HTR-8/SVneo (cell line): ENCODE results near the gene SPRED3.
"Not testable (repeated sequence)": the region's sequence is repeated elsewhere in the genome, so short reads cannot be mapped to it uniquely, and the experiment has no call there.

Source experiments
- DNase-seq: peaks from one replicate; pipeline ENCODE4 v3.0.0; 2011; ENCODE audit warnings: low spot score, mixed read lengths; ENCODE audit not compliant: insufficient read length
- FAIRE-seq: peaks from 2 replicates; lab custom pipeline; 2011; peaks lifted over from hg19 to GRCh38; lab: Jason Lieb, UNC

The SPRED3 gene

DNA sequence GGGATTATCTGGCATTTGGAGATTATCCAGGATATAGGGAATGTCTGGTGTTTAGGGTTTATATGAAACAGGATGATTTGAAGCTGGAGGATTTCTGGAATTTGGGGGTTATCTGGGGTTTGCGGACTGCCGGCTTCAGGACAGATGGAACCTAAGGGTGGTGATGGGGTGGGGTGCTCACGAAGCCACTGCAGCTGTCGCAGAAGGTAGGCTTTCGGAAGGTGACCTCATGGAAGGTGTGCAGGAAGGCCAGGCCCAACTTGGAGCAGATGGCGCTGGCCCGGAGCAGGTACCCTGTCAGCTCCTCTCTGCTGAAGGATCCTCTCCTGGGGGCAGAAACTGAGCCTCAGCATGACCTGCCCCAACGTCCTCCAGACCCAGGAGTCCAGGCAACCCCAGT is 24.0 kb downstream of the SPRED3 start:
- no peak for DNase-seq
- FAIRE-seq = no peak

DNA sequence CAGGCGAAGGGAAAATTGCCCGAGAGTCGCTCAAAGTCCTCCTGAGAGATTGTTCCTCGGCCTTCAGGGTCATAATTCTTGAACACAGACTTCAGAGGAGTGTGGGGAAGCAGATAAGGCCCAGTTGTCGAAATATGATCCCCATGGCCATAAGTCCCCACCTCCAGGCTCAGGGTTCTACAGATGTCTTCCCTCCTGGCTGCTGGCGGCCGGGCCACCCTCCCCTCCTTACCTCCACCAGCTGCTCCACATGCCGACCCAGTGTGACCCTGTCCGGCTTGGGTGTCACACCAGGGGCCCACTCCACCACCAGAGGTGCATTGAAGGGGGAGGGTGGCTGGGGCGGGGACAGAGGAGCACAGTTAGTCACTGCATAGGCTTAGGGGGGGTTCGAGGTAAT is 24.5 kb downstream of the SPRED3 start:
- no peak for FAIRE-seq
- DNase-seq = no peak

DNA sequence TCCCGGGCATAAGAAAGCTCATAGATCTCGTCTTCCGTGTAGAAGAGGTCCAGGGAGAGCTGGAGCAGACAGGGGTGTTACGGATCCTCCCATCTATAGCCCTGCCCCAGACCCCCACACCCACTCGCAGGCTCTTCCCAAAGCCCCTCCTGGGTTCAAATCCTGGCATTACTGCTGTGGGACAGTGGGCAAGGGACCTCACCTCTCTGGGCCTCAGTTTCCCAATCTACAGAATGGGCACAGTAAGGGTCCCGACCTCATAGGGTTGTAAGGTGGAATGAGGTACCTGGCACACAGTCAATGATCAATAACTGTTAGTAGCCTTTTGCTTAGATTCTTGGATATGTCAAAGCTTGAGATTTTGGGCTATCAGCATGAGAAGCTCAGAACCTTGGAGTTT is 24.9 kb downstream of the SPRED3 start:
- DNase-seq (no peak), FAIRE-seq (no peak)

DNA sequence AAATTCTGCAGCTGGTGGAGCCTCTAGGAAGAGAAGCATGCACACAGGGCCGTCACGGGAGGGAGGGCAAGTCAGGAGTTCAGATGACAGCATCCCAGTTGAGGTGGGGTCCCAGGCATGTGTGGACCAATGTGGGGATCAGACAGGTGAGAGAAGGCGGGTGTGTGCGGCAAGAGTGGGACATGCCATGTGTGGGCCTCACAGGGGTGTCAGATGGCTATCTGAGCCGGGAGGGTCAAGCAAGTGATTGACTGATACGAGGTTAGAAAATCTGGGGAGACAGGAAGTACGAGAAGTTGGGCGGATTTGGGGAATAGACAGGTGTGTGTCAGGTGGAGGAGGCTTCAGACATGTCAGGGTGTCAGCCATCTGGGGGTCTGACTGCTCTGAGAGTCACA is 28.6 kb downstream of the SPRED3 start:
- DNase-seq = no peak
- FAIRE-seq = no peak

DNA sequence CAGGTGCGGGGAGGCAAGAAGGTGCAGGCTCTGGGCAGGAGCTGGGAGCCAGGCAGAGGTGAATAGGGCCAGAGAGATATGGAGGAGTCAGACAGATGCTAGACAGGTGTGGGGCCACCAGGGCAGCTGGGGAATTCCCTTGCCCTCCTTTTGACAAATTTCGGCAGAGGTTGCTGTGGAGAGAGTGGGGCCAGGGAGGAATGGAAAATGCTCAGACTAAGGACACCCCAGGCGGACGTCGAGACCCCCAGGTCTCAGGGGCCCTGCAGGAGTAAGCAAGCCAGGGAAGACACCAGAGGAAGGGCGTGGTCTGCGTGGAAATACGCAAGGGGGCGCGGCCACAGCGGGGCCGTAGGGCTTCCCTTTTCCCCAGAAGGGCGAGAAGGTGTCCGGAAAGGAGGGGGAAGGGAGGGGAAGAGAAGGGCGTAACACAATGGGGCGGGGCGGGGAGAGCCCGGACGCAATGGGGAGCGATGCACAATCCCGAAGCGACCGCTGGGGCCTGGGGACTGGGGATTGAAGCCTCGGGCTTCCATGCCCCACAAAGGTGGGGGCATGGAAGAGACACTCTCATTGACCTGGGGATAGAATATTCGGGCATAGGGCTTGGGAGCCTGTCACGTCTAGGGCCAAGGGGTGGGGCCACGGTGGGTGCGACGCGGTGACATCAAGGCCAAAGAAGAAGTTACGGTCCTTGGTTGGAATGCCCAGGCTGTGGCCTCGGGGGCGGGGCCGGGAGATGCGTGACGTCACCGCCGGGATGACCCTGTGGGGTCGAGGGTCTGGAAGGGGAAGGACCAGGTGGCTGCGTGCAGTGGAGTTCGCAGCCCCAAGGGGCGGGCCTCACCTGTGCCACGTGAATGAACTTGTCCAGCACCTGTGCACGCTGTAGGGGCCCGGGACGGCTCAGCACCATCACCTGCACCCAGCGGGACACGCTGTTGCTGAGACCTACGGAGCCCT is 29.3 kb downstream of the SPRED3 start:
- DNase-seq (no peak), FAIRE-seq (no peak)

DNA sequence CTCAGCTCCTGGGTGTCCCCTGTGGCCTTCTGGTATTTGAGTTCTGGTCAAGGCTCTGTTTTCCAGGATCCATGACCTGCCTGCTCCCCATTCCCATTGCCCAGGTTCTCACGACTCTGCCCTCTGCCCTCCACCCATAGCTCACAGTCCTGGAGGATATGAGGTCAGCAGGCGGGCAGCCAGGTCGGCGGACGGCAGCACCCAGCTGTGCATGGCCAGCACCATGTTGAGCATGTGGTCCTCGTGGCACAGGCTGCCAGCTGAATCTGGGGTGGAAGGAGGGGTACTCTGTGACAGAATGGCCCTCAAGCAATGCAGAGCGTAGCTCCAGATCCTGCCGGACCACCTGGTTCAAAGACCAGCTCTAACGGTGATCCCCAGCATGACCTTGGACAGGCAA is 32.4 kb downstream of the SPRED3 start:
- FAIRE-seq (no peak), DNase-seq (no peak)

DNA sequence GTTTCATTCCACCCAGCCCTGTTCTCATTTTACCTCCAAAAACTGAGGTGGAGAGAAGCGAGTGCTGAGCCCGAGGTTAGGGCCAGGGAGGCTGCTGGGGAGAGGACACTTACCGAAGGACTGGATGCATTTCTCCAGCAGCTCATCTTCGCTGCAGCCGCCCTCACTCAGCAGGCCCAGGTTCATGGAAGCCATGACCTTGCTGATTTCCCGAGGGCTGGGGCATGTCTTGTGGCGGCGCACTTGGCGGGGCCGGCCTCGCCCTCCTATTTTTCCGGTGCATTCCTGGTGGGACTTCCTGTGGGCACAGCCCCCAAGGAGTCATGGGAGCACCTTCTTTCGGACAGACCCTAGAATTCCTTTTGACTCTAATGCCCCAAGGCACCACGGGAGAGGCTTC is 33.4 kb downstream of the SPRED3 start:
- no peak for FAIRE-seq
- DNase-seq = no peak

DNA sequence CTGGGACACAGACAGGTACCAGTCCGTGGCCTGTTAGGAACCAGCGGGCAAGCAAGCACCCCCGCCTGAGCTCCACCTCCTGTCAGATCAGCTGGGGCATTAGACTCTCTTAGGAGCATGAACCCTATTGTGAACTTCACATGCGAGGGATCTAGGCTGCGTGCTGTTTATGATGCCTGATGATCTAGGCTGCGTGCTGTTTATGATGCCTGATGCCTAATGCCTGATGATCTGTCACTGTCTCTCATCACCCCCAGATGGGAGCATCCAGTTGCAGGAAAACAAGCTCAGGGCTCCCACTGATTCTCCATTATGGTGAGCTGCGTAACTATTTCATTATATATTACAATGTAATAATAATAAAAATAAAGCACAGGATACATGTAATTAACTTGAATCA is 33.9 kb downstream of the SPRED3 start:
- FAIRE-seq (no peak), DNase-seq (no peak)

DNA sequence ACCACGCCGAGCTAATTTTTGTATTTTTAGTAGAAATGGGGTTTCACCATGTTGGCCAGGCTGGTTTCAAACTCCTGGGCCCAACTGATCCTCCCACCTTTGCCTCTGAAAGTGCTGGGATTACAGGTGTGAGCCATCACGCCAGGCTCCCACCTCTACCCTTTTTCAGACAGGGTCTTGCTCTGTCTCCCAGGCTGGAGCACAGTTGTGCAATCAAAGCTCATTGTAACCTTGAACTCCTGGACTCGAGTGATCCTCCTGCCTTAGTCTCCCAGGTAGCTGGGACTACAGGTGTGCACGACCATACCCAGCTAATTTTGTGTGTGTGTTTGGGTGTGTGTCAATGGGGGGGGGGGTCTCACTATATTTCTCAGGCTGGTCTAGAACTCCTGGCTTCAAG is 35.8 kb downstream of the SPRED3 start:
- FAIRE-seq (no peak), DNase-seq (no peak)

DNA sequence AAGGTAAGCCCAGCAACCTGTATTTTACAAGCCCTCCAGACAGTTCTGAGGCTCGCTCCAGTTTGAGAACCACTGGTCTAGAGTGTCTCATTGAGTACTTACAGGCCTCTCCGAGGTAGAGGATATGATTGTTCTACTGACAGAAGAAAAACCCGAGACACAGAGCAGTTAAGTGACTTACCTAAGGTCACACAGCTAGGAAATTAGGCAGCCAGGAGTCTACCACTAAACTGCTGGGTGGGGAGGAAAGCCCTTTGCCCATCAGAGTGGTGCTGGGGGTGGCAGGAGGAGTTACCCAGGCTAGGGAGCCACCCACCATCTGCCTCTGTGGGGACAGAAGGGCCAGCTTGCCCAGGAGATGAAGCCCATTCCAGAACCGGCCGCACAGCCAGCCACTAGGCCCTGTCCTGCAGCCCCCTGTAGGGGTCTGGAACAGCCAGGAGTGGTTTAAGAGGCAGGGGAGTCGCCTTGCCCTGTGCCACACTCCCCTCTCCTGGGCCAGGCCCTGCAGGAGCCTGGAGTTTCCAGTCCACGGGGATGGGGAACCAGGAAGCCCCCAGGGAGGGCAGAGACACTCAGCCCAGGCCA is 36.8 kb downstream of the SPRED3 start:
- FAIRE-seq = no peak

DNA sequence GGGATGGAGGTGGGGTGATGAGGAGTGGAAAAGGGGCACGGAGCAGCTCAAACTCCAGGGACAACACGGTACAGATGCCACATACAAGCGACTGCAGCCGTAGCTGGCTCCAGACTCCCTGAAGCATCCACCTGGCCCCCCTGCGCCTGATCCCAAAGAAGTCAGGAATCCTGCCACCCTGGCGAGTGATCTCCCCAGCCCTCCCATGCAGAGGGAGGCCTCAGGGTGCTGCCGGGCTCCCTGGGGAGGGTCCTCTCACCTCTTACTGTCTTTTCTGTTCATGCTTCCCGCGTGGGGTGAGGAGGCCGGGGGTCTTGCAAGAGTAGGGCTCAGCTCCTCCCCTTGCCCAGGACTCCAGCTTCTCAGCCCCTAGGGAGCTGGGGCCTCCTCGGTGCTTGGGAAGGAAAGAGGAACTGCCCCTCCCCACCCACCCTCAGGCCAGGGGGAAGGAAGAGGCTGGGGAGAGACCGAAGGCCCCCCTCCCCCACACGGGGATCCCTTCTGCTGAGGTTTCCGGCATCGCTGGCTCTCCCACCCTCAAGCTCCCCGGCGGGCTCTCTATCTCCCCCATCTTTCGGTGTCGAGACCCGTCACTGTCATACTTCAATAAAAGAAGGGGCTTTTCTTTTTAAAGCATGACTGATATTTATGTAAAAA is 37.4 kb downstream of the SPRED3 start, which contains the start of gene RASGRP4:
TSS of gene RASGRP4 (minus strand) at position 410 of the 657 bp plus-strand sequence. CDS start at position 282, 128 bp downstream.
- FAIRE-seq (no peak), DNase-seq (no peak)

More for the DNA sequence above, 36.8 kb downstream of the SPRED3 start:
- DNase-seq = no peak

DNA sequence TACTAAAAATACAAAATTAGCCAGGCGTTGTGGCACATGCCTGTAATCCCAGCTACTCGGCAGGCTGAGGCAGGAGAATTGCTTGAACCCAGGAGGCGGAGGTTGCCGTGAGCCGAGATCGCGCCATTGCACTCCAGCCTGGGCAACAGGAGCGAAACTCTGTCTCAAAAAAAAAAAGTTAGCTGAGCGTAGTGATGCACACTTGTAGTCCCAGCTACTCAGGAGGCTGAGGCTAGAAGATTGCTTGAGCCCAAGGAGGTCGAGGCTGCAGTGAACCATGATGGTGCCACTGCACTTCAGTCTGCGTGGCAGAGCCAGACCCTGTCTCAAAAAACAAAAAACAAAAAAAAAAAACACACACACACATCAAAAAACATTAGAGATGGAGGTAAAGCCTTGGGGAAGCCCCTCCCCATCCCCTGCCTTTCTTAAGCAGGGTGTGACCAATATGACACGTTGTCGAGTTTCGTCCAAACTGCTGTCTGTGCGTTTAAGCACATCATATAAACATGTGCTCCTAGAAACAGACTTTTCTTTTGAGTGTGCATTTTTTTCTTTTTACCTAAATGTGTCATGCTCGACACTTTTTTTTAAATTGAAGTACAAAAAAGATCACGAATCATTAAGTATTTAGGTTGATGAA is 38.7 kb downstream of the SPRED3 start:
- DNase-seq, FAIRE-seq: not testable (repeated sequence)

DNA sequence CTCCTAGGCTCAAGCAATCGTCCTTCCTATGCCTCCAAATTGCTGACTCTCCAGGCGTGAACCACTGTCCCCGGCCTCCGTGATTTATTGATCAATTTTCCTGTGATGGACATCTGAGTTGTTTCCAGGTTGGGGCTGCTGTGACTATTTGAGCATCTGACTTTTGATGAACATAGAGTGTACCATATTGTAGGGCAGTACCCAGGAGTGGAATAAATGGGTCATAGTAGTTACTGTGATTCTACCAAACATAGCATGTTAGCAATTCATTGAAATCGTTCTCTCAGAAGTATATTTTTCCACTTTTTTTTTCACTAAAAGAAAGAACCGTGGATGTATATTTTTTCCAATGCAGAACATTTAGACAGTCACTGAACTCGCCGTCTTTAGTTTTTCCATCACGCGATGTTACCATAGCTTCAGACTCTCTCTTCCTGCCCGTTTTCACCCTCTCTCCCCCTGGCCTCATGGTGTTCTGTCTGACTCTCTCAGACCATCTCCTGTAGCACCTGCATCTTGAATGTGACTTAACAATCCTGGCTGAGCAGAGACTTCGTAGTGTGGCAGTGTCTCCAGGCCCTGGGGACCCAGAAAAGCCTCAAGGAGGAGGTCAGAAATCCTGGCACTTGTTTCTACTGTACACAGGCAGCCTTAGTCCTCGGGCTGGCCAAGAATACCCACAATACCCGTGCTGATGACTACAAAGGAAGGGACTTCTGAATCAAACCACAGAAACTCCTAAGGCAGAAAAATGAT is 40.7 kb downstream of the SPRED3 start:
- FAIRE-seq = no peak
- no peak for DNase-seq

DNA sequence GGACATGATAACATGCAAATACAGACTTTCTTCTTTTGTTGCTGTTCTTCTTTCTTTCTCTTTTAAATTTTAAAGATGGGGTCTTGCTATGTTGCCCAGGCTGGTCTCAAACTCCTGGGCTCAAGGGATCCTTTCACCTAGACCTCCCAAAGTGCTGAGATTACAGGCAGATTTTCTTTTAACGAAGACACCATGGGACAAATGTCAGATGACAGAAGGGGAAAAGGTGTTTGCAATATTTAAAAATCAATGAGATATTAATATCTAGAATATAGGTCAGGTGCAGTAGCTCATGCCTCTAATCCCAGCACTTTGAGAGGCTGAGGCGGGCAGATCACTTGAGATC is 41.3 kb downstream of the SPRED3 start:
- FAIRE-seq (no peak), DNase-seq (no peak)

DNA sequence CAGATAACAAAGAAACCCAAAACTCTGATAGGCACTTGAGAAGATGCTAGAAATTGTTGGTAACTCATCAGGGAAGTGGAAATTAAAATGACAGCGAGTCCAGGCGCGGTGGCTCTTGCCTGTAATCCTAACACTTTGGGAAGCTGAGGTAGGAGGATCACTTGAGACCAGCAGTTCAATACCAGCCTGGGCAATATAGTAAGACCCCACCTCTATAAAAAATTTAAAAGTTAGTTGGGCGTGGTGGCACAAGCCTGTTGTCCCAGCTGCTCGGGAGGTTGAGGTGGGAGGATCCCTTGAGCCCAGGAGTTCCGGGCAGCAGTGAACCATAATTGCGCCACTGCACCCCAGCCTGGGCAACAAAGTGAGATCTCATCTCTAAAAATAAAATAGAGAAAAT is 42.4 kb downstream of the SPRED3 start:
- DNase-seq = no peak
- FAIRE-seq = no peak

DNA sequence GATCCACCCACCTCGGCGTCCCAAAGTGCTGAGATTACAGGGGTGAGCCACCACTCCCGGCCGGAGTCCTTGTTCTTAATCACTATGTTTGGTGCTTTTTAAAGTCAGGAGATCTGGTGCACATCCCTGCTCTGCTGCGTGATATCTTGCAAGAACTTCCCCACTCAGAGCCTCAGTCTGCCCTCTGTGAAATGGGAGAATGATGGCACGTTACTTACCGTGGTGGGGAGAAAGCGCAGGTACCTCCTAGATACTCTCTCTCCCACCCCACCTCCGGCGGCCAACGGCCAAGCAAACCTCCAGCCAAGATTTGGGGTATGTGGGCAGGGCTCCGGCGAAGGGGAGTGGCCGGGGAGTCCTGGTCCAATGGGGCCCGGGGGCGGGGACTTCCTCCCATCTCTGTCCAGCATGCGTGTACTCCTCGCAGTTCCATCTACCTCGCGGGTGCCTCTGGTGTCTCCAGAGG is 44.8 kb downstream of the SPRED3 start, which contains the start of gene RYR1:
TSS of gene RYR1 (plus strand) at position 424 of the 466 bp plus-strand sequence. CDS start 139 bp downstream, outside the sequence.
- peak; percentile 32 for DNase-seq
- no peak for FAIRE-seq

DNA sequence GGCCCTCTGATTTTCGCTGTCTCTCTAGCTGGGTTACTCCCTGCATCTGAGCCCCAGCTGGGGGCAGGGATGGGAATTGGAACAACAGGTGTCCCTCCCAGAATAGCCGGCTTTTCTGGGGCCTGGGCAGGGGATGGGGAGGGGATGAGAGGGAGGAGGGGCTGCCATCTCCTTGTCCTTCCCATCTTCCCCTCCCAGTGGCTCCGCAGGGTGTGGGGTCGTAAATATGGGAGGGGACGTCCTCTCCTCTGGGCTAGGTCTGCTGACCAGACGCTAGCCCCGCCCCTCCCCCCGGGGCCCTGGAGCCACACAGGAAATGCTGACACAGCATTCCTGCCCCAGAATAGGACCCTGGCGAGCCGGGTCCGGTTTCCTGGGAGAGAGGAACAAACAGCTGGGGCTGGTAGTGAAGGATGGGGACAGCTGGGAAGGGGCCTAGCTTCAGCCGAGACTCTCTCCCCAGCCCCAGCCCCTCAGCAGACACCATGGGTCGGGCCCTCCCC is 46.1 kb downstream of the SPRED3 start:
- FAIRE-seq (no peak), DNase-seq (peak; percentile 31)

DNA sequence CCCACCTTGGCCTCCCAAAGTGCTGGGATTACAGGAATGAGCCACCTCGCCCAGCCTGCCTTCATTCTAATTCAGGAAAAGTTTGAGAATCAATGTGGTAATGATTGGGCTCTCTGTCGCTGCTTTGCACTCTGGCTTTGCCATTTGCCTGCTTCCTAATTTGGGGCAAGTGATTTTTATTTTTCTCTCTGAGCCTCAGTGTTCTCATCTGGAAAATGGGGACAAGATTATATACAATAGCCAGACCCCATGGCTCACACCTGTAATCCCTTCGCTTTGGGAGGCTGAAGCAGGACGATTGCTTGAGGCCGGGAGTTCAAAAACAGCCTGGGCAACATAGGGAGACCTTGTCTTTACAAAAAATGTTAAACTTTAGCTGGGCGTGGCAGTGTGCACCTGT is 48.8 kb downstream of the SPRED3 start:
- no peak for DNase-seq
- no peak for FAIRE-seq

DNA sequence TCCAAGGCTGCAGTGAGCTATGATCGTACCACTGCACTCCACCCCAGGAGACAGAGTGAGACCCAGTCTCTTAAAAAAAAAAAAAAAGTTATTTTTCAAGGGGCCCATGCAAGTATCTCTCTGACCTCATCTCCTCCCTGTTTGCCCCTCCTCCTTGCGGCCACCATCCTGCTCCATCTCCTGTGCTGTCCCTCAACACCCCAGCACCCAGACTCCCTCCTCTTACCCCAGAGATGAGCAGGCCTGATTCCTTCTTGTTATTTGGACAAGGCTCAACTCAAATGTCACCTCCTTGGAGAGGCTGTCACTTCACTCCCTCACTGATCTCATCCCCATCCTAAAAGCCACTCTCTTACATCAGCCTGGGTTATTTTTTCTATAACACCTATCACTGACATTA is 49.4 kb downstream of the SPRED3 start:
- FAIRE-seq (no peak), DNase-seq (no peak)
